Mucosa of stomach (tissue), 1 donor: ENCODE results near the gene BOD1L2.

Source experiments
- H3K27me3 ChIP-seq: one replicate; pipeline ENCODE4 v1.7.0; 2013; ENCODE audit warnings: mild to moderate bottlenecking, low read length; ENCODE audit not compliant: control insufficient read depth, insufficient read depth
- H3K36me3 ChIP-seq: one replicate; pipeline ENCODE4 v1.7.0; 2013; ENCODE audit warnings: low read length; ENCODE audit not compliant: control insufficient read depth, insufficient read depth
- H3K4me1 ChIP-seq: one replicate; pipeline ENCODE4 v1.7.0; 2013; ENCODE audit warnings: mild to moderate bottlenecking, low read length; ENCODE audit not compliant: control insufficient read depth, insufficient read depth
- H3K4me3 ChIP-seq: one replicate; pipeline ENCODE4 v1.7.0; 2013; ENCODE audit warnings: low read length
- H3K9ac ChIP-seq: one replicate; pipeline ENCODE4 v1.7.0; 2013; ENCODE audit warnings: mild to moderate bottlenecking, low read length, moderate library complexity
- H3K9me3 ChIP-seq: one replicate; pipeline ENCODE4 v1.7.0; 2013; ENCODE audit warnings: mild to moderate bottlenecking, low read length, moderate library complexity; ENCODE audit not compliant: control insufficient read depth
- donor health status: Pancreatic carcinoma.

The BOD1L2 gene

DNA sequence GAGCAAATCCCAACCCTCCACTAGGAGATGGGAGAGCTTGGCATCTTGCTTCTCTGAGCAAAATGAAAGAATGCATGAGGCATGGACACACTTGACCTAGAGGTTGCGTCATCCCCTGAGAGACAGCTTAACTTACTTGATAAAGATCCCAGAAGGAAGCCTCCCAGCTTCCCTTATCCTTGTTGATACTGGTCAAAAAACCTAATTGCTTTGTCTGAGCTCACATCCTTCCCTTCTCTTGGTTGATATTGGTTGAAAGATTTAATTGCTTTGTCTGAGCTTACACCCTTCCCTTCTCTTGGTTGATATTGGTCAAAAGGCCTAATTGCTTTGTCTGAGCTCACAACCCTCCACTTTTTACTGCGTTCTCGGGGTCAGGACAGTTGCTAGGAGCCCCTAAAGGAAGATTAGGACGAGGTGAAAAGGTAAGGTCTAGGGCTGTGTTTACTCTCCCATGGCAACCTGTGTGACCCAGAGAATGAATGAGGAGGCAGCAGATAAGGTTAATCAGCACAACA lies 12.2 kb upstream of the BOD1L2 start:
- peaks cover 3% of the 10 kb centered on the region for H3K27me3 ChIP-seq
- H3K4me3 ChIP-seq, result no peak overlapping the region
- H3K9ac ChIP-seq, result no peak overlapping the region
- no peaks in the 10 kb centered on the region for H3K4me1 ChIP-seq
- no peaks in the 10 kb centered on the region for H3K9me3 ChIP-seq
- H3K36me3 ChIP-seq, result no peaks in the 10 kb centered on the region

DNA sequence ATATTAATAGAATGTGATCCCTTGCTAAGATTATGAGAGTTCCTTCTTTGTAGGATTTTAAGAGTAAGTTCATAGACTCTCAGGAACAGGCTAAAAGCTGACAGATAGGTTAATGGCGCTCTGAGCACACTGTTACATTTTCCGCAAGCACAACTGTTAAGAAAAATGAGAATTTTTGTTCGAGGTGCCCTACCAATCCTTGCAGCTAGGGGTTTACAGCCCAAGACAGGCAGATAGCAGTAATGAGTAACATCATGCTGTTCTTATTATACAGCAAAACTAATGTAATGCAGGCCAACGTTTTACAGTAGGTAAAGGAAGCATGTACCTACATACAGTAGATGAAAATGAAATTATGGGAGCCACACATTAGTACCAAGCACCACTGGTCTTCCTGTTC lies 11.2 kb upstream of the BOD1L2 start:
- no peak overlapping the region for H3K4me3 ChIP-seq
- H3K27me3 ChIP-seq, result peaks cover 3% of the 10 kb centered on the region
- H3K9ac ChIP-seq, result no peak overlapping the region
- H3K4me1 ChIP-seq, result no peaks in the 10 kb centered on the region
- no peaks in the 10 kb centered on the region for H3K9me3 ChIP-seq
- no peaks in the 10 kb centered on the region for H3K36me3 ChIP-seq

DNA sequence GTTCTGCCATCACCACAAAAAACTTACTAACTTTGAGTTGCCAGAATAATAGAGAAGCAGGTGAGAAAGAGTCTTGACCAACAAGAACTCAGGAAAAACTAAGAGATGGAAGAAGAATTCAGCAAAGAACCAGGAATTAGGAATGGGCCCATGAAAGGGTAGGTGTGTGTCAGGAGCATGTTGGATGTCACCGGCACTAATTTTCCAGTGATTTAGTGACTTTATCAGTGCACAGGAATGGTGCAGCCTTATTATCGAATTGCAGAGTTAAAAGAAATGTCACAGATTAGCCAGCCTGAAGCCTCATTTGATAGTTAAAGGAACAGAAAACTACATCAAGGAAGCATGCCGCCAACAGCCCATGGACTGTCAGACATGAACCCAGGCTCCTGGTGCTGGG lies 9.0 kb upstream of the BOD1L2 start:
- H3K9me3 ChIP-seq, result no peaks in the 10 kb centered on the region
- H3K36me3 ChIP-seq, result no peaks in the 10 kb centered on the region
- H3K27me3 ChIP-seq, result peaks cover 3% of the 10 kb centered on the region
- H3K4me1 ChIP-seq, result peaks cover 20% of the 10 kb centered on the region
- H3K9ac ChIP-seq, result no peak overlapping the region
- no peak overlapping the region for H3K4me3 ChIP-seq

DNA sequence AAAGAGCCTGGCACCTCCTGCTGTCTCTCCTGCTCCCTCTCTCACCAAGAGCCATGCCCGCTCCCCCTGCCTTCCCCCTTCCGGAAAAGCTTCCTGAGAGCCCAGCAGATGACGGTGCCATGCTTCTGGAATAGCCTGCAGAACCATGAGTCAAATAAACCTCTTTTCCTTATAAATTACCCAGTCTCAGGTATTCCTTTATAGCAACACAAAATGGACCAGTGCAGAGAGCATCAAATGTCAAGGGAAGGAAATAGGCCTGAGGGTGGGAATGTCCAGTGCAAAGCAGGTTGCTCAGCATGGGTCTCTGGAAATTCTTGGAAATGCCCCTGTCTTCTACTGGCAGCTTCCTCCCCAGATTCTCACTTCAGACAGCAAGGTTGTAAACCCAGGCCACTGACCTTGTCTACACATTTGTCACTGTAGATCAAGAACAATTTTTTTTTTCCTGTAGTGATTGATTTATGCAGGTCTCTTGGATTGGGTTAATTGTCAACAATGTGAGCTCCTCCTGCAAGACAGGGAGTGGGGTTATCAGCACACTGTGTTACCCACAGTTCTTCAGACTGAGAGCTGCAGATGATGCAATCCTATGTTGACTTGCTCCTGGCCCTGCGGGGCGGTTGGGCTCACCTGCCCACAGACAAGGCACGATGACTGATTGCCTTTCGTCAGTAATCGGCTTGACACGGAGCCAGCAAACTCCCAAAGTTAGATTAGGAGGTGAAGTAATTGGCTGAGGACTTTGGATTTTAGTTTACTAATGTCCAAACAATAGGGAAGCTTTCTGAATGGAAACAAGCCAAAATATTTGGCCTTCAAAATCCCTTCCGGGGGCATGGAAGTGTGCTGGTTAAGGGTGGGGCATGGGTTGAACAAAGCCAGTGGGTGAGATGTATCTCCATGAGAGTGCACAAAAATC lies 5.4 kb upstream of the BOD1L2 start:
- no peaks in the 10 kb centered on the region for H3K27me3 ChIP-seq
- H3K4me1 ChIP-seq, result peaks cover 22% of the 10 kb centered on the region
- H3K4me3 ChIP-seq, result no peak overlapping the region
- no peaks in the 10 kb centered on the region for H3K9me3 ChIP-seq
- no peak overlapping the region for H3K9ac ChIP-seq
- no peaks in the 10 kb centered on the region for H3K36me3 ChIP-seq

DNA sequence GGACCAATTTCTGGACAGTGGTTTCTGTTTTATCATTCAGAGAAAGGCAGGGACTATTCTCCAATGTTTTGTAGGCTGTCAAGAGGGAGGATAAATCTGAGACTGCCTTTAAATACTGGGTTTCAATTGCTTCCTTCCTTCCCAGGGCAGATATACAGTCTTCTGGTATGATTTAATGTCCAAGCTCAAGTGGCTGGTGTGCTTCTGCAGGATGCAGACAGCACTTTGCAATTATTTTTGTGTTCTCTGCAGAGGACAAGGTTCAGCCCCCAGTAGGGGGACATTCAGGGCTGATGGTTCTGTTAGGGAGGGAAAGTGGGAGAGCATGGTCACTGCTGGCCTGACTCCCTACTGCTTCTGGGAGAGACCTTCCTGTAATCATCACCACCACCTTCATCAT lies 4.6 kb upstream of the BOD1L2 start:
- H3K9me3 ChIP-seq, result no peaks in the 10 kb centered on the region
- peaks cover 22% of the 10 kb centered on the region for H3K4me1 ChIP-seq
- no peak overlapping the region for H3K9ac ChIP-seq
- H3K36me3 ChIP-seq, result no peaks in the 10 kb centered on the region
- no peak overlapping the region for H3K4me3 ChIP-seq
- no peaks in the 10 kb centered on the region for H3K27me3 ChIP-seq

DNA sequence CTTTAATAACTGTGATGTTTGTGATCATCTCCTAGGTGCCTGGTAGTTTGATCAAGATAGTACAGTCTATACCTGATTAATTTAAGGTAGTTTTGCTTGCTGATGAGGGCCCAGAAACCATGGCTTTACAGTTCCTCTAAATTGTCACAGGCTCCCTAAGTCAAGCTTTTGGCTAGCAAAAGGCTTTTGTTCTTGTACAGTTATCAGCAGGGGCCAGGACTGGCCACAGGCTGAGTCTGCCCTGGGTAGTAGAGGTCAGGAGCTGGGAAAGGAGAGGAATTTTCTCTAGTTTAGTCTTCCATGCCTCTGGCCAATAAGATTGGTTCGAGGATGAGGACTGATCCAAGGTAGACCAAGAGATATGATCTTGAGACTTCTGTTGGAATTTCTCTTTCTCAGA lies 3.6 kb upstream of the BOD1L2 start:
- Histone ChIP-seq H3K4me1 (peaks cover 22% of the 10 kb centered on the region), H3K27me3 (no peaks in the 10 kb centered on the region), H3K9ac (no peak overlapping the region)

DNA sequence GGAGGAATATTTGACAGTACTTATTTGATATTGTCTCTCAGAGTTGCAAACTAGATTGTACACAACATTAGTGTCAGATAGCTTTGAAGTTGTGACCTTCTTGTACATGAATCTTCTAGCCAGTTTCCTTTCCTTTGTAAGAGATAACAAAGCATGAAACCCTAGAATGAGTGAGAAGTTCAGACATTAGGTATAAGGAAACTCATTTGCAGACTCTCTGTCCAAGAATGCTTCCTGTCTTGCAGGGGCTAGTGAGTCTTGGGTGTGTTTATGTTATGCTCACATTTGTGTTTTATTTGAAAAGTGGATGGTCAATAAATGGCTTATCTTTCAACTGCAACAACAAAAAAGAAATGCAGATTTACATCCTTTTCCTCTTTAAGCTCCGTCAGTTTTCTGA lies 1.4 kb downstream of the BOD1L2 start:
- H3K27me3 ChIP-seq, result no peaks in the 10 kb centered on the region
- H3K4me1 ChIP-seq, result peaks cover 5% of the 10 kb centered on the region
- H3K36me3 ChIP-seq, result no peaks in the 10 kb centered on the region
- H3K4me3 ChIP-seq, result no peak overlapping the region
- no peak overlapping the region for H3K9ac ChIP-seq
- no peaks in the 10 kb centered on the region for H3K9me3 ChIP-seq

More for the DNA sequence above, 3.6 kb upstream of the BOD1L2 start:
- H3K4me3 ChIP-seq, result no peak overlapping the region
- no peaks in the 10 kb centered on the region for H3K36me3 ChIP-seq
- no peaks in the 10 kb centered on the region for H3K9me3 ChIP-seq

DNA sequence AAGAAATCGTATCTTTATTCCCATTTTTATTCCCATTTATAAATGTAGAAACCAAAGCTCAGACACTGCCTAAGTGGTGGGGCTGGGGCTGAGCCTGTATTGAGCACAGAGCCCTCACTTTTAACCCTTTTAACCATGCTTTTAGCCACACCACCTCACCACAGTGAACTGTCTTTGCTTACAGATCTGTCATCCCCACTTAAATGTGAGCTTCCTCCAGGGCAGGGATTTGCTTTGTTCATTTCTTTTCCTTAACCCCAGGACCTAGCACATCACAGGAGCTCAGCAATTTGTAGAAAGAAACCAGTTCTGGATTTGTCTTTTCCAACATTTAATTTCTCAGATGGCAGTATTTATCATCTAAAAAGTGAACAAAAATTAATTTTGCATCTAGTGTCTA lies 2.2 kb downstream of the BOD1L2 start:
- Histone ChIP-seq H3K4me3 (no peak overlapping the region), H3K36me3 (no peaks in the 10 kb centered on the region), H3K27me3 (no peaks in the 10 kb centered on the region), H3K9ac (no peak overlapping the region), H3K4me1 (peaks cover 5% of the 10 kb centered on the region), H3K9me3 (no peaks in the 10 kb centered on the region)

DNA sequence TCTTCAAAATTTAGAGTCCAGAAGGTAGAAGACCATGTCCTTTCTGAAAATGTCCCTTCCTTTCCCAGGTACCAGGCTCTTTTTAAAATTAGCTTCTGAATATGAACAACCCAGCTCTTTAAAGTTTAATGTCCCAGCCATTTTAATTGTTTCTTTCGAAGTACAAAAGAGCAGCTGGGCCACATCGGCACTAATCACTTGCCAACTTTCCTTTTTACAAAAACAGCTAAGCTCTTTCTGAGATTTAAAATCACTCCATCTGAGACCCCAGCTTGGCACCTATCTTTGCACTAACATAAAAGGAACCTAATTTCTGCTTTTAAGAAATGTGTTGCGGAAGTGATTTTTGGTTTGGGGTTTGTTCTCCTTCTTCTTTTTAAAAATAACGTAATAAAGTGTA lies 2.6 kb downstream of the BOD1L2 start:
- H3K9me3 ChIP-seq, result no peaks in the 10 kb centered on the region
- peaks cover 5% of the 10 kb centered on the region for H3K4me1 ChIP-seq
- H3K36me3 ChIP-seq, result no peaks in the 10 kb centered on the region
- H3K4me3 ChIP-seq, result no peak overlapping the region
- no peak overlapping the region for H3K9ac ChIP-seq
- H3K27me3 ChIP-seq, result no peaks in the 10 kb centered on the region

DNA sequence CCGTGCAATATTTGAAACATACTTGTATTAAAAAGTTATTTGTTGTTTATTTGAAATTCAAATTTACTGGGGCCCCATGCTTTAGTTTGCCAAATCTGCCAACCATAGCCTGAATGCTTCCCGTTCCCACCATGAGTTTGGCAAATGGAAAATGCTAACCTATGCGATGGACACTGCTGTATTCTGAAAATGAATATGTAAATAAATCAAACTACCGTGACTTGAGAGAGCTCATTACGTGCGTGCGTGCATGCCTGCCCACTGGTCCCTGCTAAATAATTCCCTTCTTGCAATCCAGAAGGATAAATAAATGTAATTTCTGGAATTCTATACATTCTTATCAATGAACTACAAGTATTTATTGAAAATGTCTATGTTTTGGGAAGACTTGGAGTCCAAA lies 3.2 kb downstream of the BOD1L2 start:
- peaks cover 5% of the 10 kb centered on the region for H3K4me1 ChIP-seq
- no peaks in the 10 kb centered on the region for H3K9me3 ChIP-seq
- H3K4me3 ChIP-seq, result no peak overlapping the region
- no peak overlapping the region for H3K9ac ChIP-seq
- no peaks in the 10 kb centered on the region for H3K27me3 ChIP-seq
- no peaks in the 10 kb centered on the region for H3K36me3 ChIP-seq

DNA sequence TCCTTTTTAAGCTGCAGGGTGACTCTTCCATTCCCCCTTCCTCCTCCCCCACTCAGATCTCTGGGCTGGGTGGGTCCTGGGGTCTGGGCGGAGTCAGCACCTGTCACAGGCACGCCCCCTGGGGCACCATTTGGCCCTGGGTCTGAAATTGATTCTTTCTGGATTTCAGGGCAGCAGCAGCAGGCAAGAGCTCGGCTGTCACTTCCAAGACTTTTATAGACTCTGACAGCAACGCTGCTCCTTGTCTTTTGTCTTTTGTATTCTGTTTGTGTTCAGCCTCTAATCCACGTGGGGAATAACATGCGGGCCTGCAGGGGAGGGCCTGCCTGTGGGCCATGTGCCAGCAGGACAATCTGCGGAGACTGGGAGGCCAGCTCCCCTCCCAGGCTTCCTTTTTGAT lies 3.9 kb downstream of the BOD1L2 start:
- H3K4me3 ChIP-seq, result no peak overlapping the region
- no peak overlapping the region for H3K9ac ChIP-seq
- no peaks in the 10 kb centered on the region for H3K27me3 ChIP-seq
- H3K4me1 ChIP-seq, result peaks cover 5% of the 10 kb centered on the region
- H3K9me3 ChIP-seq, result no peaks in the 10 kb centered on the region
- H3K36me3 ChIP-seq, result no peaks in the 10 kb centered on the region

DNA sequence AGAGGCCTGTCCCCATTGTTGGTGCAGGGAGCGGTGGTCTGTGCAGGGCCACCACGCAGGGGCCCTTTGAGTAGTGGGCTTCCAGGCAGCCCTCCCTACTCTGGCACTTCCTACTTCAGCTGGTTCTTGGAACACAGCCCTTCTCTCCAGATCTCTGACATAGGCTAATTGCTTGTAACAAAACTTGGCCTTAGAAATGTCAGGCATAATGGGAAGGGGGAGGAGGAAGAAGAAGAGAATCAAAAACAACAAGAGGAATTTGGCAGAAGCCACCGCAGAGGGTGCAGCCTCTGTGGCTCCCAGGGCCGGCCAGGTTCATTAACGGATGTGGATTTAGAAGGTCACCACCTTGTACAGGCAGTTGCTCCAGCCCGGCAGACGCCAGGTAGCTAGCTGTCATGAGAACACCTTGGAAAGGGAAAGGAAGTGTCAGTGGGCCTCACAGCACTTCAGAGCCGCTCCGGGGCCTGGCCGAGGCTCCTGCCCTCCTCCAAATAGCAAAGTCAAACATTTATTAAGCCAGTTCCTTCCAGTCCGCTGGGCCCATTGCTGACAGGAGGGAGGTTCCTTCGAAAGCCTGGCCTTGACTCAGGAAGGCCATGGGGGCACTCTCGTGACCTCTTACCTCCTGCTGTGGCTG lies 7.4 kb downstream of the BOD1L2 start:
- Histone ChIP-seq H3K4me1 (peaks cover 5% of the 10 kb centered on the region), H3K27me3 (no peaks in the 10 kb centered on the region), H3K9me3 (no peaks in the 10 kb centered on the region), H3K9ac (no peak overlapping the region), H3K4me3 (no peak overlapping the region), H3K36me3 (no peaks in the 10 kb centered on the region)
